ENCODE data around the gene OSBPL10. TPM values are rescaled to one million over a fixed set of nuclear protein-coding genes. Genes with fewer than 3 reads are reported as not detected.

OSBPL10 gene
- total and polyA plus RNA-seq, 2 donors (not counting 1 experiment from before 2014, with no cell fraction given), result 7.1 to 7.5 TPM

GRCh38 chr3:31934018-31934417, 47.0 kb downstream of the OSBPL10 start:
- DNase-seq (ENCODE audit: low read depth in 2 of 2), result peak in 1 of 2 donors; percentile 36
- no peaks in the 10 kb centered on the region for H3K36me3 ChIP-seq (ENCODE audit: control insufficient read depth, insufficient read depth, low read length)
- H3K4me2 ChIP-seq (ENCODE audit: extremely low read depth, insufficient read depth, low read length), result no peak overlapping the region
- H4K20me1 ChIP-seq (ENCODE audit: control insufficient read depth, extremely low read depth, insufficient read depth, low read length), result no peaks in the 10 kb centered on the region
- H2AFZ ChIP-seq (ENCODE audit: low read length), result no peak overlapping the region
- no peak overlapping the region for H3K27ac ChIP-seq (ENCODE audit: insufficient read depth, low read length)
- H3K4me1 ChIP-seq (ENCODE audit: control insufficient read depth, extremely low read depth, insufficient read depth, low read length), result no peaks in the 10 kb centered on the region
- no peak for TF ChIP-seq EZH2 (IDR thresholded peaks at IDR 0.05; ENCODE audit: low read length, missing control alignments)
- TF ChIP-seq CTCF (conservative IDR thresholded peaks at IDR 0.05 in 1 of 2, IDR thresholded peaks at IDR 0.05 in 1 of 2; ENCODE audit: low read depth in 1 of 2, low read length in 2 of 2), result no peak
- H3K4me3 ChIP-seq (replicated peaks in 1 of 4; ENCODE audit: control extremely low read depth in 1 of 4, insufficient read depth in 1 of 4, low read depth in 3 of 4, low read length in 4 of 4), result no peak overlapping the region
- no peaks in the 10 kb centered on the region for H3K27me3 ChIP-seq (ENCODE audit: control insufficient read depth, insufficient read depth, low read length)
- no peaks in the 10 kb centered on the region for H3K9me3 ChIP-seq (ENCODE audit: control insufficient read depth, insufficient read depth, low read depth, low read length)
- no peak overlapping the region for H3K9ac ChIP-seq (ENCODE audit: insufficient read depth, low read length)
- H3K79me2 ChIP-seq (ENCODE audit: control insufficient read depth, insufficient read depth, low read length), result no peaks in the 10 kb centered on the region

- Histone ChIP-seq H3K4me3 (replicated peaks in 1 of 4; ENCODE audit: control extremely low read depth in 1 of 4, insufficient read depth in 1 of 4, low read depth in 3 of 4, low read length in 4 of 4) (no peak overlapping the region), H3K4me1 (ENCODE audit: control insufficient read depth, extremely low read depth, insufficient read depth, low read length) (no peaks in the 10 kb centered on the region), H3K27me3 (ENCODE audit: control insufficient read depth, insufficient read depth, low read length) (no peaks in the 10 kb centered on the region), H3K9ac (ENCODE audit: insufficient read depth, low read length) (no peak overlapping the region), H2AFZ (ENCODE audit: low read length) (no peak overlapping the region), H3K4me2 (ENCODE audit: extremely low read depth, insufficient read depth, low read length) (no peak overlapping the region), H4K20me1 (ENCODE audit: control insufficient read depth, extremely low read depth, insufficient read depth, low read length) (no peaks in the 10 kb centered on the region), H3K9me3 (ENCODE audit: control insufficient read depth, insufficient read depth, low read depth, low read length) (no peaks in the 10 kb centered on the region), H3K36me3 (ENCODE audit: control insufficient read depth, insufficient read depth, low read length) (no peaks in the 10 kb centered on the region), H3K79me2 (ENCODE audit: control insufficient read depth, insufficient read depth, low read length) (no peaks in the 10 kb centered on the region), H3K27ac (ENCODE audit: insufficient read depth, low read length) (no peak overlapping the region)
- TF ChIP-seq EZH2 (IDR thresholded peaks at IDR 0.05; ENCODE audit: low read length, missing control alignments) (no peak), CTCF (conservative IDR thresholded peaks at IDR 0.05 in 1 of 2, IDR thresholded peaks at IDR 0.05 in 1 of 2; ENCODE audit: low read depth in 1 of 2, low read length in 2 of 2) (no peak)
- DNase-seq (ENCODE audit: low read depth in 2 of 2), result no peak
These were observed 48.1 kb downstream of the OSBPL10 start for GRCh38 chr3:31932990-31933389.

GRCh38 chr3:31929826-31930502, 51.1 kb downstream of the OSBPL10 start:
- Histone ChIP-seq H3K4me1 (ENCODE audit: control insufficient read depth, extremely low read depth, insufficient read depth, low read length) (no peaks in the 10 kb centered on the region), H3K27ac (ENCODE audit: insufficient read depth, low read length) (no peak overlapping the region), H3K9me3 (ENCODE audit: control insufficient read depth, insufficient read depth, low read depth, low read length) (no peaks in the 10 kb centered on the region), H2AFZ (ENCODE audit: low read length) (no peak overlapping the region), H3K4me2 (ENCODE audit: extremely low read depth, insufficient read depth, low read length) (no peak overlapping the region), H3K4me3 (replicated peaks in 1 of 4; ENCODE audit: control extremely low read depth in 1 of 4, insufficient read depth in 1 of 4, low read depth in 3 of 4, low read length in 4 of 4) (no peak overlapping the region), H3K9ac (ENCODE audit: insufficient read depth, low read length) (no peak overlapping the region), H4K20me1 (ENCODE audit: control insufficient read depth, extremely low read depth, insufficient read depth, low read length) (no peaks in the 10 kb centered on the region), H3K27me3 (ENCODE audit: control insufficient read depth, insufficient read depth, low read length) (no peaks in the 10 kb centered on the region), H3K36me3 (ENCODE audit: control insufficient read depth, insufficient read depth, low read length) (no peaks in the 10 kb centered on the region), H3K79me2 (ENCODE audit: control insufficient read depth, insufficient read depth, low read length) (no peaks in the 10 kb centered on the region)
- no peak for DNase-seq (ENCODE audit: low read depth in 2 of 2)
- no peak for TF ChIP-seq CTCF (conservative IDR thresholded peaks at IDR 0.05 in 1 of 2, IDR thresholded peaks at IDR 0.05 in 1 of 2; ENCODE audit: low read depth in 1 of 2, low read length in 2 of 2)
- TF ChIP-seq EZH2 (IDR thresholded peaks at IDR 0.05; ENCODE audit: low read length, missing control alignments), result no peak

Data from fibroblast of lung (primary cell).